Prostate gland (tissue), 2 donors: ENCODE measurements around the gene APPL2.

ENCODE experiments used
- POLR2AphosphoS5 ChIP-seq: sonication (generic); formaldehyde crosslinking; IDR thresholded peaks from one replicate; pipeline ENCODE4 v1.6.1; 2017; ENCODE audit warnings: antibody characterized with exemption
- TF ChIP-seq, protein P1 (sequence below), 4 experiments: fragments of 200-600 bp in 2 of 4; fragments of 450-650 bp in 2 of 4; sonication (generic) in 2 of 4; IDR thresholded peaks; 1 replicate in 3 of 4; 2 replicates in 1 of 4; pipeline ENCODE4 v1.5.1; 2016 to 2019; ENCODE audit warnings: antibody characterized with exemption in 4 of 4, mild to moderate bottlenecking in 2 of 4, moderate library complexity in 2 of 4

DNA sequence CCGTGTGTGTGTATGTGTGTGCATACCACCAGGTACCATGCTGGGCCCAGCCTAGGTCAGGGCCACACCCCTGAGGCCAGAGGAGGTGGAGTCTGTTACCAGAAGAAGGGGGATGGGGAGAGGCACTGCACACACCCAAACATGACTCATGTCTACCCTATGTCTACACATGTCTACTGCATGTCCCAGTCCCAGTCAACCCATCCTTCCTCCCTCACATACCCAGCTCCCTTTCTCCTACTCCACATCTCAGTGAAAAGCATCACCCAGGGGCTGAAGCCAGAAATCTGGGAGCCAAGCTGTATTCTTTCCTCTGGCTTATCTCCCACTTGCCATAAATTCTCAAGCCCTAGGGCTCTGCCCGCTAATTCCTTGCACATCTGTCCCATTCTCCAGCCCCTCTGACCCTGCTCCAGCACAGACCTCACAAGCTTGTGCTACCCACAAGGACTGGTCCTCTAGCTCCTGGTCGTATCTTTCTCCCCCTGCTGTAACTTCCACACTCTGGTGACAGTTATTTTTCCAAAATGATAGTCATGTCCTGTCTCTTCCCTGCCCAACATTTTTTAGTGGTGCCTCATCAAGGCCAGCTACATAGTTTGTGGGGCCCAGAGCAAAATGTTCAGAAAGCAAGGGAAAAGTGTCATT, 18.0 kb upstream of the APPL2 start:
- TF ChIP-seq, protein P1, sequence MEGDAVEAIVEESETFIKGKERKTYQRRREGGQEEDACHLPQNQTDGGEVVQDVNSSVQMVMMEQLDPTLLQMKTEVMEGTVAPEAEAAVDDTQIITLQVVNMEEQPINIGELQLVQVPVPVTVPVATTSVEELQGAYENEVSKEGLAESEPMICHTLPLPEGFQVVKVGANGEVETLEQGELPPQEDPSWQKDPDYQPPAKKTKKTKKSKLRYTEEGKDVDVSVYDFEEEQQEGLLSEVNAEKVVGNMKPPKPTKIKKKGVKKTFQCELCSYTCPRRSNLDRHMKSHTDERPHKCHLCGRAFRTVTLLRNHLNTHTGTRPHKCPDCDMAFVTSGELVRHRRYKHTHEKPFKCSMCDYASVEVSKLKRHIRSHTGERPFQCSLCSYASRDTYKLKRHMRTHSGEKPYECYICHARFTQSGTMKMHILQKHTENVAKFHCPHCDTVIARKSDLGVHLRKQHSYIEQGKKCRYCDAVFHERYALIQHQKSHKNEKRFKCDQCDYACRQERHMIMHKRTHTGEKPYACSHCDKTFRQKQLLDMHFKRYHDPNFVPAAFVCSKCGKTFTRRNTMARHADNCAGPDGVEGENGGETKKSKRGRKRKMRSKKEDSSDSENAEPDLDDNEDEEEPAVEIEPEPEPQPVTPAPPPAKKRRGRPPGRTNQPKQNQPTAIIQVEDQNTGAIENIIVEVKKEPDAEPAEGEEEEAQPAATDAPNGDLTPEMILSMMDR (IDR thresholded peaks at IDR 0.05), result no peak
- no peak for TF ChIP-seq POLR2AphosphoS5
